Measurements from ENCODE around the gene FNDC10. TPM values are rescaled to one million over a fixed set of nuclear protein-coding genes. Genes with fewer than 3 reads are reported as not detected.

The FNDC10 gene
- total RNA-seq, 4 donors from 2014 or later, result 0.50 to 1.9 (median 0.84) TPM; not detected in 1

GRCh38 chr1:1556505-1556904, 43.4 kb downstream of the FNDC10 start:
- Histone ChIP-seq H3K9me3 (no peaks in the 10 kb centered on the region), H3K27ac (replicated peaks in 1 of 4) (no peak overlapping the region), H3K36me3 (peaks cover 10 to 47% (median 24%) of the 10 kb centered on the region in 4 donors), H3K4me1 (peaks cover 4 to 20% (median 10%) of the 10 kb centered on the region in 4 donors), H3K27me3 (no peaks in the 10 kb centered on the region), H3K4me3 (no peak overlapping the region)
- no peak for TF ChIP-seq POLR2AphosphoS5 (IDR thresholded peaks at IDR 0.05)
- TF ChIP-seq CTCF (IDR thresholded peaks at IDR 0.05), result no peak
- TF ChIP-seq POLR2A (IDR thresholded peaks at IDR 0.05; ENCODE audit: low read depth), result no peak
- no peak for TF ChIP-seq EP300 (IDR thresholded peaks at IDR 0.05)
- intact Hi-C loops (cut with DNase I), result no loop called here
- WGBS, result 85% methylated on average over 6 of the region's 6 CpGs
- DNase-seq (ENCODE audit: extremely low spot score), result no peak

- peaks cover 3 to 34% (median 17%) of the 10 kb centered on the region in 4 donors for H3K36me3 ChIP-seq
- no peak for DNase-seq (ENCODE audit: extremely low spot score)
These were observed 44.7 kb downstream of the FNDC10 start for GRCh38 chr1:1554926-1555915.

GRCh38 chr1:1554550-1554925, 45.4 kb downstream of the FNDC10 start:
- Histone ChIP-seq H3K36me3 (peaks cover 0 to 27% (median 12%) of the 10 kb centered on the region in 4 donors), H3K27me3 (no peaks in the 10 kb centered on the region), H3K9me3 (no peaks in the 10 kb centered on the region), H3K27ac (replicated peaks in 1 of 4) (peak overlapping the region in 2 of 4 donors; percentile 22 to 42), H3K4me1 (peaks cover 10 to 35% (median 18%) of the 10 kb centered on the region in 4 donors), H3K4me3 (no peak overlapping the region)
- no peak for DNase-seq (ENCODE audit: extremely low spot score)
- TF ChIP-seq POLR2A (IDR thresholded peaks at IDR 0.05; ENCODE audit: low read depth) (no peak), POLR2AphosphoS5 (IDR thresholded peaks at IDR 0.05) (no peak), EP300 (IDR thresholded peaks at IDR 0.05) (no peak), CTCF (IDR thresholded peaks at IDR 0.05) (no peak)
- intact Hi-C loops (cut with DNase I), result no loop called here
- WGBS, result 89% methylated on average over 2 of the region's 13 CpGs

More at GRCh38 chr1:1554926-1555915, 44.7 kb downstream of the FNDC10 start:
- intact Hi-C loops (cut with DNase I), result no loop called here
- peak overlapping the region in 1 of 4 donors; percentile 42 for H3K27ac ChIP-seq (replicated peaks in 1 of 4)
- TF ChIP-seq CTCF (IDR thresholded peaks at IDR 0.05) (no peak), POLR2AphosphoS5 (IDR thresholded peaks at IDR 0.05) (no peak), POLR2A (IDR thresholded peaks at IDR 0.05; ENCODE audit: low read depth) (no peak), EP300 (IDR thresholded peaks at IDR 0.05) (no peak)
- H3K4me3 ChIP-seq, result no peak overlapping the region
- H3K9me3 ChIP-seq, result no peaks in the 10 kb centered on the region
- no peaks in the 10 kb centered on the region for H3K27me3 ChIP-seq
- whole genome bisulfite sequencing, result 72% methylated on average over 21 of the region's 31 CpGs
- H3K4me1 ChIP-seq, result peaks cover 10 to 33% (median 17%) of the 10 kb centered on the region in 4 donors

GRCh38 chr1:1553821-1554494, 46.0 kb downstream of the FNDC10 start:
- WGBS, result 90% methylated on average over 33 of the region's 35 CpGs
- TF ChIP-seq EP300 (IDR thresholded peaks at IDR 0.05), result no peak
- TF ChIP-seq POLR2AphosphoS5 (IDR thresholded peaks at IDR 0.05), result no peak
- TF ChIP-seq POLR2A (IDR thresholded peaks at IDR 0.05; ENCODE audit: low read depth), result no peak
- no peak for TF ChIP-seq CTCF (IDR thresholded peaks at IDR 0.05)

More at GRCh38 chr1:1553821-1554494, 46.0 kb downstream of the FNDC10 start:
- Histone ChIP-seq H3K27me3 (no peaks in the 10 kb centered on the region), H3K4me1 (peaks cover 10 to 35% (median 18%) of the 10 kb centered on the region in 4 donors), H3K36me3 (peaks cover 0 to 25% (median 12%) of the 10 kb centered on the region in 4 donors), H3K9me3 (no peaks in the 10 kb centered on the region), H3K4me3 (no peak overlapping the region), H3K27ac (replicated peaks in 1 of 4) (peak overlapping the region in 2 of 4 donors; percentile 22 to 42)
- no peak for DNase-seq (ENCODE audit: extremely low spot score)
- intact Hi-C loops (cut with DNase I), result no loop called here

Measured in esophagus muscularis mucosa (tissue), 4 donors.